Panc1 (cell line): ENCODE measurements around the gene BMP7. TPM values are rescaled to one million over a fixed set of nuclear protein-coding genes. Genes with fewer than 3 reads are reported as not detected.

Experiments
- ATAC-seq: fragments of 200-7000 bp; cut with Tn5 transposase; 2 replicates; pipeline ENCODE4 v1.9.1; 2020; ENCODE audit warnings: mild to moderate bottlenecking, moderate library complexity
- BruUV-seq: library from RNA; stranded (reverse); fragments of 400-500 nt; replicated peaks from 2 replicates; lab custom pipeline; 2021; lab: Mats Ljungman, UMichigan
- CTCF ChIA-PET: fragments of 300-600 bp; sonication (Branson Sonifier 250); formaldehyde crosslinking; loops from one replicate; lab custom pipeline; 2022; ENCODE audit warnings: antibody characterized with exemption; lab: Charles Lee
- POLR2A ChIA-PET: fragments of 300-600 bp; sonication (Branson Sonifier 250); formaldehyde crosslinking; loops from one replicate; lab custom pipeline; 2022; ENCODE audit warnings: antibody characterized with exemption; lab: Charles Lee
- DNase-seq: peaks from one replicate; pipeline ENCODE4 v3.0.0-alpha.2; 2010; ENCODE audit warnings: low read depth, low spot score
- H3K27ac ChIP-seq: 2 replicates; pipeline ENCODE4 v1.5.1; 2011; ENCODE audit warnings: mild to moderate bottlenecking, low read length, inconsistent platforms
- H3K27me3 ChIP-seq: fragments of 200-500 bp; sonication (Bioruptor generic); 2 replicates; pipeline ENCODE4 v1.6.0; 2014; ENCODE audit warnings: low read length, inconsistent platforms; ENCODE audit not compliant: control insufficient read depth, insufficient read depth
- H3K36me3 ChIP-seq: fragments of 200-500 bp; sonication (Bioruptor generic); 2 replicates; pipeline ENCODE4 v1.5.1; 2014; ENCODE audit warnings: inconsistent platforms, mild to moderate bottlenecking, low read length, moderate library complexity; ENCODE audit not compliant: control insufficient read depth, insufficient read depth
- H3K4me1 ChIP-seq: 2 replicates; pipeline ENCODE4 v1.5.1; 2011; ENCODE audit warnings: inconsistent platforms, mild to moderate bottlenecking, low read length, moderate library complexity; ENCODE audit not compliant: control insufficient read depth, insufficient read depth
- H3K4me3 ChIP-seq, 2 experiments: 2 replicates each; pipeline ENCODE4 v1.5.1; 2011 to 2012; ENCODE audit warnings: low read depth in 2 of 2, low read length in 2 of 2, mild to moderate bottlenecking in 2 of 2, inconsistent platforms in 1 of 2, moderate library complexity in 1 of 2
- H3K9me3 ChIP-seq: fragments of 200-500 bp; sonication (Bioruptor generic); 2 replicates; pipeline ENCODE4 v1.5.1; 2014; ENCODE audit warnings: low read depth, mild to moderate bottlenecking, inconsistent platforms, low read length, moderate library complexity; ENCODE audit not compliant: control insufficient read depth, insufficient read depth
- CTCF ChIP-seq: fragments of 450-650 bp; IDR thresholded peaks from 2 replicates; pipeline ENCODE4 v1.5.1; 2017; ENCODE audit warnings: mild to moderate bottlenecking
- POLR2AphosphoS5 ChIP-seq: IDR thresholded peaks from 2 replicates; pipeline ENCODE4 v1.6.1; 2012; ENCODE audit warnings: mild to moderate bottlenecking, low read depth, low read length, moderate library complexity
- SIN3A ChIP-seq: IDR thresholded peaks from 2 replicates; pipeline ENCODE4 v1.6.1; 2012; ENCODE audit warnings: low read depth, mild to moderate bottlenecking, low read length, moderate library complexity, borderline replicate concordance; ENCODE audit not compliant: insufficient read depth
- TCF7L2 ChIP-seq: IDR thresholded peaks from 2 replicates; pipeline ENCODE4 v1.6.1; 2011; ENCODE audit warnings: mild to moderate bottlenecking, low read depth, low read length, inconsistent platforms
- in situ Hi-C: cut with HindIII; loops from 2 replicates; pipeline ENCODE4 v1.10.0; 2016; ENCODE audit warnings: low sequenced_read_pairs, low pct_unique_long_range_greater_than_20kb
- intact Hi-C: fragments of 100-400 bp; cut with micrococcal nuclease; formaldehyde crosslinking; loops from one replicate; pipeline ENCODE4 v1.10.0; 2022; ENCODE audit not compliant: unreplicated experiment
- total RNA-seq: library from RNA; stranded (reverse); gene quantifications from one replicate; pipeline ENCODE4 v1.2.1, GENCODE V29; 2021; ENCODE audit not compliant: unreplicated experiment
- TF ChIP-seq, protein P1 (sequence below), 2 experiments: IDR thresholded peaks; 2 replicates each; pipeline ENCODE4 v1.6.1; 2011 to 2012; ENCODE audit warnings: low read depth in 2 of 2, control low read depth in 1 of 2, low read length in 1 of 2, mild to moderate bottlenecking in 1 of 2, moderate library complexity in 1 of 2; ENCODE audit not compliant: insufficient read depth in 1 of 2

The BMP7 gene
- total RNA-seq, 1 experiment from 2014 or later = 11.5 TPM

GRCh38 chr20:57157106-57157691, 109.2 kb downstream of the BMP7 start:
- no TSS peak for BruUV-seq
- Histone ChIP-seq H3K27ac (no peak overlapping the region), H3K9me3 (no peaks in the 10 kb centered on the region), H3K27me3 (no peaks in the 10 kb centered on the region), H3K36me3 (no peaks in the 10 kb centered on the region), H3K4me3 (no peak overlapping the region), H3K4me1 (no peaks in the 10 kb centered on the region)
- ATAC-seq (no peak), DNase-seq (no peak)
- CTCF ChIA-PET = interaction anchor here (0.5 kb wide), 1 partner anchor 84 kb away, joined by 3 read pairs; no protein-coding TSS in a partner anchor
- TF ChIP-seq POLR2AphosphoS5 (no peak), CTCF (no peak), SIN3A (no peak), TCF7L2 (no peak)
- TF ChIP-seq, protein P1, sequence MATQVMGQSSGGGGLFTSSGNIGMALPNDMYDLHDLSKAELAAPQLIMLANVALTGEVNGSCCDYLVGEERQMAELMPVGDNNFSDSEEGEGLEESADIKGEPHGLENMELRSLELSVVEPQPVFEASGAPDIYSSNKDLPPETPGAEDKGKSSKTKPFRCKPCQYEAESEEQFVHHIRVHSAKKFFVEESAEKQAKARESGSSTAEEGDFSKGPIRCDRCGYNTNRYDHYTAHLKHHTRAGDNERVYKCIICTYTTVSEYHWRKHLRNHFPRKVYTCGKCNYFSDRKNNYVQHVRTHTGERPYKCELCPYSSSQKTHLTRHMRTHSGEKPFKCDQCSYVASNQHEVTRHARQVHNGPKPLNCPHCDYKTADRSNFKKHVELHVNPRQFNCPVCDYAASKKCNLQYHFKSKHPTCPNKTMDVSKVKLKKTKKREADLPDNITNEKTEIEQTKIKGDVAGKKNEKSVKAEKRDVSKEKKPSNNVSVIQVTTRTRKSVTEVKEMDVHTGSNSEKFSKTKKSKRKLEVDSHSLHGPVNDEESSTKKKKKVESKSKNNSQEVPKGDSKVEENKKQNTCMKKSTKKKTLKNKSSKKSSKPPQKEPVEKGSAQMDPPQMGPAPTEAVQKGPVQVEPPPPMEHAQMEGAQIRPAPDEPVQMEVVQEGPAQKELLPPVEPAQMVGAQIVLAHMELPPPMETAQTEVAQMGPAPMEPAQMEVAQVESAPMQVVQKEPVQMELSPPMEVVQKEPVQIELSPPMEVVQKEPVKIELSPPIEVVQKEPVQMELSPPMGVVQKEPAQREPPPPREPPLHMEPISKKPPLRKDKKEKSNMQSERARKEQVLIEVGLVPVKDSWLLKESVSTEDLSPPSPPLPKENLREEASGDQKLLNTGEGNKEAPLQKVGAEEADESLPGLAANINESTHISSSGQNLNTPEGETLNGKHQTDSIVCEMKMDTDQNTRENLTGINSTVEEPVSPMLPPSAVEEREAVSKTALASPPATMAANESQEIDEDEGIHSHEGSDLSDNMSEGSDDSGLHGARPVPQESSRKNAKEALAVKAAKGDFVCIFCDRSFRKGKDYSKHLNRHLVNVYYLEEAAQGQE (IDR thresholded peaks at IDR 0.05; ENCODE audit: insufficient read depth in 1 of 2, low read depth in 2 of 2, low read length in 1 of 2) = no peak
- POLR2A ChIA-PET = no interaction called here
- in situ Hi-C loops (no loop called here), intact Hi-C loops (no loop called here)

- Histone ChIP-seq H3K4me3 (no peak overlapping the region), H3K36me3 (no peaks in the 10 kb centered on the region), H3K4me1 (no peaks in the 10 kb centered on the region), H3K27ac (no peak overlapping the region), H3K9me3 (no peaks in the 10 kb centered on the region), H3K27me3 (no peaks in the 10 kb centered on the region)
- DNase-seq (no peak), ATAC-seq (no peak)
- in situ Hi-C loops (no loop called here), intact Hi-C loops (no loop called here)
- no peak for TF ChIP-seq POLR2AphosphoS5
- TF ChIP-seq CTCF = no peak
- TF ChIP-seq, protein P1 (IDR thresholded peaks at IDR 0.05; ENCODE audit: insufficient read depth in 1 of 2, low read depth in 2 of 2, low read length in 1 of 2) = no peak
- TF ChIP-seq TCF7L2 = no peak
- TF ChIP-seq SIN3A = no peak
- ChIA-PET POLR2A (no interaction called here), CTCF (interaction anchor here (0.6 kb wide), 1 partner anchor 210 kb away, joined by 3 read pairs; no protein-coding TSS in a partner anchor)
- no TSS peak for BruUV-seq
Measured at GRCh38 chr20:57156011-57156729, 110.3 kb downstream of the BMP7 start.
